Spleen (tissue), 11 donors: ENCODE results near the gene PRIMPOL. TPM values are rescaled to one million over a fixed set of nuclear protein-coding genes. Genes with fewer than 3 reads are reported as not detected.

Experiments
- DNase-seq: peaks from one replicate; pipeline ENCODE4 v3.0.0-alpha.2; 2020
- H3K27ac ChIP-seq, 8 donors: fragments of 200-600 bp; sonication (generic) in 7 of 8; 1 replicate in 4 of 8; 2 replicates in 4 of 8; pipeline versions ENCODE4 v1.5.0 to v1.8.0; 2016 to 2021; ENCODE audit warnings: inconsistent platforms in 4 of 8, mild to moderate bottlenecking in 4 of 8, moderate library complexity in 1 of 8
- H3K27me3 ChIP-seq, 7 donors: fragments of 200-600 bp; sonication (generic) in 6 of 7; replicated peaks in 1 of 7; 1 replicate in 4 of 7; 2 replicates in 3 of 7; pipeline versions ENCODE4 v1.5.0 to v1.8.0; 2016 to 2021; ENCODE audit warnings: inconsistent platforms in 3 of 7, mild to moderate bottlenecking in 1 of 7
- H3K36me3 ChIP-seq, 6 donors: fragments of 200-600 bp; sonication (generic) in 5 of 6; 1 replicate in 4 of 6; 2 replicates in 2 of 6; pipeline versions ENCODE4 v1.5.0 to v1.8.0; 2016 to 2021; ENCODE audit warnings: inconsistent platforms in 2 of 6
- H3K4me1 ChIP-seq, 6 donors: fragments of 200-600 bp; sonication (generic) in 5 of 6; 1 replicate in 3 of 6; 2 replicates in 3 of 6; pipeline versions ENCODE4 v1.5.0 to v1.8.0; 2016 to 2021; ENCODE audit warnings: inconsistent platforms in 3 of 6
- H3K4me3 ChIP-seq, 8 donors: fragments of 200-600 bp; sonication (generic) in 7 of 8; 1 replicate in 4 of 8; 2 replicates in 4 of 8; pipeline versions ENCODE4 v1.5.0 to v1.8.0; 2016 to 2021; ENCODE audit warnings: inconsistent platforms in 4 of 8, mild to moderate bottlenecking in 4 of 8, moderate library complexity in 2 of 8
- H3K9me3 ChIP-seq, 8 donors: fragments of 200-600 bp; sonication (generic) in 7 of 8; 1 replicate in 4 of 8; 2 replicates in 4 of 8; pipeline versions ENCODE4 v1.5.0 to v1.8.0; 2016 to 2021; ENCODE audit warnings: inconsistent platforms in 4 of 8
- CTCF ChIP-seq, 11 experiments: fragments of 200-600 bp in 7 of 11; fragments of 450-650 bp in 4 of 11; sonication (generic) in 4 of 11; IDR thresholded peaks in 8 of 11; conservative IDR thresholded peaks in 3 of 11; 1 replicate in 7 of 11; 2 replicates in 4 of 11; pipeline versions ENCODE4 v1.4.0 to v1.8.0; 2016 to 2021; ENCODE audit warnings: antibody characterized with exemption in 11 of 11, inconsistent platforms in 4 of 11, mild to moderate bottlenecking in 1 of 11
- POLR2A ChIP-seq, 3 donors: fragments of 450-650 bp; IDR thresholded peaks; one replicate each; pipeline ENCODE4 v1.5.1; 2017; ENCODE audit warnings: antibody characterized with exemption in 3 of 3, mild to moderate bottlenecking in 1 of 3
- POLR2AphosphoS5 ChIP-seq, 3 donors: sonication (generic); formaldehyde crosslinking; IDR thresholded peaks; one replicate each; pipeline ENCODE4 v1.5.1; 2017; ENCODE audit warnings: antibody characterized with exemption in 3 of 3
- WGBS, 5 donors: extraction: QIAGEN DNeasy Blood & Tissue Kit in 3 of 5; methylation state at CpG; one replicate each; pipeline versions ENCODE4 v1.1.5 to v1.1.7; 2013 to 2018; 5-methylcytosine and 5-hydroxymethylcytosine counted together
- intact Hi-C: fragments of 100-400 bp; cut with DNase I; formaldehyde crosslinking; loops from one replicate; pipeline ENCODE4 v1.15.0; 2023; ENCODE audit warnings: low total_unique reads
- polyA plus RNA-seq, 3 donors: library from polyadenylated mRNA; stranded (reverse); fragments of 200-250 nt; gene quantifications; one replicate each; pipeline ENCODE4 v1.2.1, GENCODE V29; 2013
- total RNA-seq, 7 donors: library from RNA; depleted of rRNA in 3 of 7; stranded (reverse); fragments of >200 nt in 3 of 7; fragmentation: NEBNext Ultra II Directional in 4 of 7; extraction: Animal tissue kit (Norgen Biotek cat#: 25700) in 4 of 7; gene quantifications; one replicate each; pipeline versions ENCODE4 v1.1.0 to v1.2.1, GENCODE V29; 2016 to 2021
- donor health status: healthy with polysubstance abuse.
- donor health status: DM: no; HTN: no; CAD: no; lungs with moderate emphysema.
- donor health status: DM: no; HTN: no; CAD: no.
- donor health status: Bipolar disorder and iron deficiency.
- donor health status: healthy.
- donor health status: DM: no; HTN: no; CAD: no.
- donor health status: DM: yes; HTN: yes; CAD: no.

Gene PRIMPOL
- total and polyA plus RNA-seq, 10 donors = 17.0 to 46.7 (median 25.8) TPM

- H3K4me3 ChIP-seq = no peak overlapping the region
- no peaks in the 10 kb centered on the region for H3K9me3 ChIP-seq
- no peaks in the 10 kb centered on the region for H3K4me1 ChIP-seq
- no peak overlapping the region for H3K27ac ChIP-seq
- H3K36me3 ChIP-seq = peaks cover 0 to 43% (median 0%) of the 10 kb centered on the region in 6 donors
- TF ChIP-seq CTCF (IDR thresholded peaks at IDR 0.05 in 8 of 11, conservative IDR thresholded peaks at IDR 0.05 in 3 of 11) (no peak), POLR2AphosphoS5 (IDR thresholded peaks at IDR 0.05) (no peak), POLR2A (IDR thresholded peaks at IDR 0.05) (no peak)
- no peaks in the 10 kb centered on the region for H3K27me3 ChIP-seq
- DNase-seq = no peak
- intact Hi-C loops = no loop called here
- 70 to 85% (median 73%) methylated on average over 5 of the region's 5 CpGs for WGBS, 5 donors
Observed at GRCh38 chr4:184705692-184706091, 56.2 kb downstream of the PRIMPOL start.

- Histone ChIP-seq H3K4me1 (no peaks in the 10 kb centered on the region), H3K36me3 (peaks cover 0 to 44% (median 0%) of the 10 kb centered on the region in 6 donors), H3K27me3 (no peaks in the 10 kb centered on the region), H3K27ac (no peak overlapping the region), H3K4me3 (no peak overlapping the region), H3K9me3 (no peaks in the 10 kb centered on the region)
- intact Hi-C loops = no loop called here
- DNase-seq = no peak
- TF ChIP-seq CTCF (IDR thresholded peaks at IDR 0.05 in 8 of 11, conservative IDR thresholded peaks at IDR 0.05 in 3 of 11) (no peak), POLR2AphosphoS5 (IDR thresholded peaks at IDR 0.05) (no peak), POLR2A (IDR thresholded peaks at IDR 0.05) (no peak)
- 83 to 94% (median 89%) methylated on average over 1 of the region's 1 CpG for whole genome bisulfite sequencing, 5 donors
Observed at GRCh38 chr4:184706453-184706852, 56.9 kb downstream of the PRIMPOL start.

DNA sequence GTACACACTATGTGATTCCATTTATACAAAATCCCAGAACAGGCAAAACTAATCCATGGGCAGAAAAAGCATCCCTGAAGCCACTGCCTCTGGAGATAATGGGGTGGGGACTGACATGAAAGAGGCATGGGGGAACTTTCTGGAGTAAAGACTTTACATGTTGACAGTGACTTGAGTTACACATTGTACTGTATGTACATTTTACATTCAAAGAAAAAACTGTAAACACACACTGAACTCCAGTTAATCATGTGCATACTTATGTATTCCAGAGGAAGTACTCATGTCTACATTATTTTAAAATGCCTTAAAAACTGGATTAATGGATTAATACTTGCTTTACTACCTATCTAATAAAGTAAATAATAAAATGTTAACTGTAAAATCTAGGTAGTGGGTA, 62.8 kb downstream of the PRIMPOL start:
- Histone ChIP-seq H3K27ac (no peak overlapping the region), H3K4me3 (no peak overlapping the region), H3K36me3 (peaks cover 0 to 46% (median 0%) of the 10 kb centered on the region in 6 donors), H3K9me3 (no peaks in the 10 kb centered on the region), H3K27me3 (no peaks in the 10 kb centered on the region), H3K4me1 (no peaks in the 10 kb centered on the region)
- no peak for DNase-seq
- intact Hi-C loops = no loop called here
- no peak for TF ChIP-seq POLR2AphosphoS5 (IDR thresholded peaks at IDR 0.05)

GRCh38 chr4:184713887-184714286, 64.3 kb downstream of the PRIMPOL start:
- Histone ChIP-seq H3K36me3 (peaks cover 0 to 51% (median 0%) of the 10 kb centered on the region in 6 donors), H3K27ac (no peak overlapping the region), H3K27me3 (no peaks in the 10 kb centered on the region), H3K9me3 (no peaks in the 10 kb centered on the region), H3K4me3 (no peak overlapping the region), H3K4me1 (no peaks in the 10 kb centered on the region)
- intact Hi-C loops = no loop called here
- DNase-seq = no peak
- TF ChIP-seq CTCF (IDR thresholded peaks at IDR 0.05 in 8 of 11, conservative IDR thresholded peaks at IDR 0.05 in 3 of 11) = no peak
- TF ChIP-seq POLR2A (IDR thresholded peaks at IDR 0.05) = no peak
- TF ChIP-seq POLR2AphosphoS5 (IDR thresholded peaks at IDR 0.05) = no peak
- WGBS, 5 donors = 48 to 99% (median 93%) methylated on average over 2 of the region's 2 CpGs

GRCh38 chr4:184715526-184715925, 66.0 kb downstream of the PRIMPOL start:
- TF ChIP-seq CTCF (IDR thresholded peaks at IDR 0.05 in 8 of 11, conservative IDR thresholded peaks at IDR 0.05 in 3 of 11) (no peak), POLR2AphosphoS5 (IDR thresholded peaks at IDR 0.05) (no peak), POLR2A (IDR thresholded peaks at IDR 0.05) (no peak)
- no peak for DNase-seq
- no peak overlapping the region for H3K27ac ChIP-seq
- intact Hi-C loops = no loop called here
- no peaks in the 10 kb centered on the region for H3K27me3 ChIP-seq
- H3K4me1 ChIP-seq = no peaks in the 10 kb centered on the region
- peaks cover 0 to 57% (median 0%) of the 10 kb centered on the region in 6 donors for H3K36me3 ChIP-seq
- 90 to 99% (median 95%) methylated on average over 4 of the region's 4 CpGs for WGBS, 5 donors
- H3K9me3 ChIP-seq = peaks cover 0 to 11% (median under 1%) of the 10 kb centered on the region in 8 donors
- H3K4me3 ChIP-seq = no peak overlapping the region
